AML-193 (cell line): ENCODE measurements around the gene PCDH1.
"Not testable (repeated sequence)": the region's sequence is repeated elsewhere in the genome, so short reads cannot be mapped to it uniquely, and the experiment has no call there.

Source experiments
- DNase-seq, 2 experiments: peaks; one replicate each; lab custom pipeline; 2025; lab: John Stamatoyannopoulos, UW

The PCDH1 gene

GRCh38 chr5:141898448-141899049, 20.3 kb upstream of the PCDH1 start:
- no peak for DNase-seq

- no peak for DNase-seq
Measured at GRCh38 chr5:141897425-141897824, 19.2 kb upstream of the PCDH1 start.

- not testable (repeated sequence) for DNase-seq
Measured at GRCh38 chr5:141890429-141890828, 12.2 kb upstream of the PCDH1 start.

GRCh38 chr5:141889282-141889871, 11.2 kb upstream of the PCDH1 start:
- peak; percentile 38 to 39 for DNase-seq

- DNase-seq = no peak
Measured at GRCh38 chr5:141883892-141884318, 5.7 kb upstream of the PCDH1 start.

GRCh38 chr5:141883184-141883891, 5.1 kb upstream of the PCDH1 start:
- DNase-seq = no peak

- no peak for DNase-seq
Measured at GRCh38 chr5:141882594-141883183, 4.5 kb upstream of the PCDH1 start.

GRCh38 chr5:141881886-141882285, 3.7 kb upstream of the PCDH1 start:
- no peak for DNase-seq

- DNase-seq = no peak
Measured at GRCh38 chr5:141880961-141881801, 3.0 kb upstream of the PCDH1 start.

- no peak for DNase-seq
Measured at GRCh38 chr5:141879941-141880738, 1.9 kb upstream of the PCDH1 start.

- no peak for DNase-seq
Measured at GRCh38 chr5:141879426-141879759, 1.2 kb upstream of the PCDH1 start.

- peak; percentile 71 to 87 for DNase-seq
Measured at GRCh38 chr5:141878711-141879425, 658 bp upstream of the PCDH1 start.

- no peak for DNase-seq
Measured at GRCh38 chr5:141877356-141878185, 639 bp downstream of the PCDH1 start.

GRCh38 chr5:141876628-141877355, 1.4 kb downstream of the PCDH1 start:
- DNase-seq = no peak

- no peak for DNase-seq
Measured at GRCh38 chr5:141875795-141876627, 2.2 kb downstream of the PCDH1 start.

GRCh38 chr5:141875022-141875740, 3.0 kb downstream of the PCDH1 start:
- no peak for DNase-seq

GRCh38 chr5:141874262-141874964, 3.8 kb downstream of the PCDH1 start:
- DNase-seq = no peak
